OCI-LY1 (cell line): Measurements from ENCODE around the gene PRELID2.

Experiments used
- CTCF ChIP-seq: fragments of 200-600 bp; sonication (generic), shearing (Covaris generic); IDR thresholded peaks from 2 replicates; pipeline ENCODE4 v1.5.1; 2017; ENCODE audit warnings: mild to moderate bottlenecking, antibody characterized with exemption, low read length, moderate library complexity, mixed read lengths
- EZH2 ChIP-seq: fragments of 200-600 bp; sonication (generic), shearing (Covaris generic); IDR thresholded peaks from 2 replicates; pipeline ENCODE4 v1.8.0; 2017; ENCODE audit warnings: borderline replicate concordance, mixed run types, mild to moderate bottlenecking, antibody characterized with exemption, low read length, moderate library complexity, mixed read lengths

- TF ChIP-seq CTCF (no peak), EZH2 (no peak)
Measured at GRCh38 chr5:145869753-145870152, 34.6 kb upstream of the PRELID2 start.
